Fibroblast of lung (primary cell): Measurements from ENCODE around the gene IMPDH1. TPM values are rescaled to one million over a fixed set of nuclear protein-coding genes. Genes with fewer than 3 reads are reported as not detected.

Experiments used
- DNase-seq, 2 donors: peaks; one replicate each; pipeline versions ENCODE4 v3.0.0 to v3.0.0-alpha.2; 2010; ENCODE audit warnings: low read depth in 2 of 2
- H2AFZ ChIP-seq: 2 replicates; pipeline ENCODE4 v1.5.1; 2012; ENCODE audit warnings: low read length, control low read depth, inconsistent platforms
- H3K27ac ChIP-seq: 2 replicates; pipeline ENCODE4 v1.5.1; 2011; ENCODE audit warnings: low read length, control low read depth; ENCODE audit not compliant: insufficient read depth
- H3K27me3 ChIP-seq: 2 replicates; pipeline ENCODE4 v1.5.1; 2011; ENCODE audit warnings: mild to moderate bottlenecking, low read length; ENCODE audit not compliant: control insufficient read depth, insufficient read depth
- H3K36me3 ChIP-seq: 2 replicates; pipeline ENCODE4 v1.5.1; 2011; ENCODE audit warnings: low read length; ENCODE audit not compliant: control insufficient read depth, insufficient read depth
- H3K4me1 ChIP-seq: 2 replicates; pipeline ENCODE4 v1.5.1; 2011; ENCODE audit warnings: low read length; ENCODE audit not compliant: control insufficient read depth, insufficient read depth; ENCODE audit errors: extremely low read depth
- H3K4me2 ChIP-seq: 2 replicates; pipeline ENCODE4 v1.5.1; 2011; ENCODE audit warnings: low read length, control low read depth; ENCODE audit not compliant: insufficient read depth; ENCODE audit errors: extremely low read depth
- H3K4me3 ChIP-seq, 4 experiments: fragments of 200-600 bp in 1 of 4; sonication (generic) in 1 of 4; replicated peaks in 1 of 4; 2 replicates each; pipeline ENCODE4 v1.5.1; 2011 to 2016; ENCODE audit warnings: low read length in 4 of 4, low read depth in 3 of 4, mild to moderate bottlenecking in 3 of 4, control low read depth in 2 of 4, inconsistent platforms in 1 of 4, mixed read lengths in 1 of 4; ENCODE audit not compliant: insufficient read depth in 1 of 4; ENCODE audit errors: control extremely low read depth in 1 of 4
- H3K79me2 ChIP-seq: 2 replicates; pipeline ENCODE4 v1.5.1; 2012; ENCODE audit warnings: mild to moderate bottlenecking, low read length, inconsistent platforms; ENCODE audit not compliant: control insufficient read depth, insufficient read depth
- H3K9ac ChIP-seq: 2 replicates; pipeline ENCODE4 v1.5.1; 2011; ENCODE audit warnings: mild to moderate bottlenecking, low read length, control low read depth; ENCODE audit not compliant: insufficient read depth
- H3K9me3 ChIP-seq: 2 replicates; pipeline ENCODE4 v1.5.1; 2012; ENCODE audit warnings: low read depth, low read length; ENCODE audit not compliant: control insufficient read depth, insufficient read depth
- H4K20me1 ChIP-seq: 2 replicates; pipeline ENCODE4 v1.5.1; 2011; ENCODE audit warnings: low read length; ENCODE audit not compliant: control insufficient read depth, insufficient read depth; ENCODE audit errors: extremely low read depth
- EZH2 ChIP-seq: IDR thresholded peaks from 2 replicates; pipeline ENCODE4 v1.5.1; 2012; ENCODE audit warnings: low read length, control low read depth, mild to moderate bottlenecking; ENCODE audit errors: missing control alignments
- polyA plus RNA-seq, 2 donors: library from polyadenylated mRNA; depleted of rRNA in 1 of 2; stranded (reverse) in 1 of 2; unstranded in 1 of 2; fragments of >200 nt; gene quantifications; 2 replicates each; pipeline ENCODE4 v1.2.1, GENCODE V29; 2011 to 2012; ENCODE audit warnings: missing spikeins in 1 of 2
- total RNA-seq: library from RNA; depleted of rRNA; stranded (reverse); fragments of >200 nt; gene quantifications from 2 replicates; pipeline ENCODE4 v1.2.1, GENCODE V29; 2014
- TF ChIP-seq, protein P1 (sequence below), 2 donors: IDR thresholded peaks in 1 of 2; conservative IDR thresholded peaks in 1 of 2; 1 replicate in 1 of 2; 2 replicates in 1 of 2; pipeline ENCODE4 v1.5.1; 2011 to 2012; ENCODE audit warnings: low read length in 2 of 2, control low read depth in 1 of 2, inconsistent platforms in 1 of 2, low read depth in 1 of 2, mild to moderate bottlenecking in 1 of 2

Gene IMPDH1
- total and polyA plus RNA-seq, 2 donors (not counting 1 experiment from before 2014, with no cell fraction given) = 30.2 to 56.5 TPM

DNA sequence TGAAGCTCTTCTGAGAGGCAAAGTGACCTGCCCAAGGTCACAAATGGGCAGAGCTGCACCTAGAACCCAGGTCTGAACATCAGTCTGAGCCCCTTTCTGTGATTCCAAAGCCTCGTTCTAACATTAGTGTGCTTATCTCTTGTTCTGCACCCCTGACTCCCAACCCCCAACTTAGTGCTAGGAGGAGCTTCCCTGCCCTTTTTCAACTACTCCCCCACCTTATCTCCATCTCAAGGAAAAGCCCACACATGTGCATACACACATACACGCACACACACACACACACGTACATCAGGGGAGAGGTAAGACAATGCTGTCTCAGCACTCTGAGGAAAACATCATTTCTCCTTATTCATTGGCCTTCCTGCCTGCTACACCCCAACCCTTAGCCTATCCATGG is 56.6 kb downstream of the IMPDH1 start:
- DNase-seq = no peak
- Histone ChIP-seq H2AFZ (no peak overlapping the region), H3K9ac (no peak overlapping the region), H3K4me2 (no peak overlapping the region), H3K4me1 (no peaks in the 10 kb centered on the region), H3K36me3 (no peaks in the 10 kb centered on the region), H3K27me3 (peaks cover 58% of the 10 kb centered on the region), H3K79me2 (no peaks in the 10 kb centered on the region), H4K20me1 (no peaks in the 10 kb centered on the region), H3K4me3 (no peak overlapping the region), H3K9me3 (no peaks in the 10 kb centered on the region), H3K27ac (no peak overlapping the region)
- no peak for TF ChIP-seq EZH2
- TF ChIP-seq, protein P1, sequence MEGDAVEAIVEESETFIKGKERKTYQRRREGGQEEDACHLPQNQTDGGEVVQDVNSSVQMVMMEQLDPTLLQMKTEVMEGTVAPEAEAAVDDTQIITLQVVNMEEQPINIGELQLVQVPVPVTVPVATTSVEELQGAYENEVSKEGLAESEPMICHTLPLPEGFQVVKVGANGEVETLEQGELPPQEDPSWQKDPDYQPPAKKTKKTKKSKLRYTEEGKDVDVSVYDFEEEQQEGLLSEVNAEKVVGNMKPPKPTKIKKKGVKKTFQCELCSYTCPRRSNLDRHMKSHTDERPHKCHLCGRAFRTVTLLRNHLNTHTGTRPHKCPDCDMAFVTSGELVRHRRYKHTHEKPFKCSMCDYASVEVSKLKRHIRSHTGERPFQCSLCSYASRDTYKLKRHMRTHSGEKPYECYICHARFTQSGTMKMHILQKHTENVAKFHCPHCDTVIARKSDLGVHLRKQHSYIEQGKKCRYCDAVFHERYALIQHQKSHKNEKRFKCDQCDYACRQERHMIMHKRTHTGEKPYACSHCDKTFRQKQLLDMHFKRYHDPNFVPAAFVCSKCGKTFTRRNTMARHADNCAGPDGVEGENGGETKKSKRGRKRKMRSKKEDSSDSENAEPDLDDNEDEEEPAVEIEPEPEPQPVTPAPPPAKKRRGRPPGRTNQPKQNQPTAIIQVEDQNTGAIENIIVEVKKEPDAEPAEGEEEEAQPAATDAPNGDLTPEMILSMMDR (conservative IDR thresholded peaks at IDR 0.05 in 1 of 2, IDR thresholded peaks at IDR 0.05 in 1 of 2; ENCODE audit: low read depth in 1 of 2, low read length in 2 of 2) = no peak

DNA sequence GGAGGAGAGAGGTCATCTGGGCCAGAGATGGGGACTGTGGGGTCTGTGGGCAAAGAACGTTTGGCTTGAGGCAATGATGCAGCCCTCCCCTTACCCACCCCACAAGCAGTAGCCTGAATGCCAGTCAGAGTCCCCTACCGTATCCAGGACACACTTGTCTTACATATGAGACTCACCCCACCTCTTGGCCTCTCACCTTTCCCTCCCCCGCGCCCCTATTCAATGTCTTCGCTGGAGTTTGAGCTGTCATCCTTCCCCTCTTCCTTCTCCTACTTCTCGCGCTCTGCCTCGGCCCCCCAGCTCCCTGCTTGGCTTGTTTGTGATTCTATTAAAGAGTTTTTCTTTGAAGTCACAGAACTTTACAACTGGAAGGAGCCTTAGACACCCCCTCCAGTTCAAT is 57.1 kb downstream of the IMPDH1 start:
- H3K9me3 ChIP-seq = no peaks in the 10 kb centered on the region
- H4K20me1 ChIP-seq = no peaks in the 10 kb centered on the region
- H3K27me3 ChIP-seq = peaks cover 57% of the 10 kb centered on the region
- no peak overlapping the region for H3K4me3 ChIP-seq
- no peaks in the 10 kb centered on the region for H3K36me3 ChIP-seq
- no peak overlapping the region for H3K9ac ChIP-seq
- no peaks in the 10 kb centered on the region for H3K4me1 ChIP-seq
- no peak overlapping the region for H3K27ac ChIP-seq
- H3K4me2 ChIP-seq = no peak overlapping the region
- DNase-seq = no peak
- H2AFZ ChIP-seq = no peak overlapping the region
- TF ChIP-seq, protein P1 (conservative IDR thresholded peaks at IDR 0.05 in 1 of 2, IDR thresholded peaks at IDR 0.05 in 1 of 2; ENCODE audit: low read depth in 1 of 2, low read length in 2 of 2) = no peak
- no peak for TF ChIP-seq EZH2
- H3K79me2 ChIP-seq = no peaks in the 10 kb centered on the region

DNA sequence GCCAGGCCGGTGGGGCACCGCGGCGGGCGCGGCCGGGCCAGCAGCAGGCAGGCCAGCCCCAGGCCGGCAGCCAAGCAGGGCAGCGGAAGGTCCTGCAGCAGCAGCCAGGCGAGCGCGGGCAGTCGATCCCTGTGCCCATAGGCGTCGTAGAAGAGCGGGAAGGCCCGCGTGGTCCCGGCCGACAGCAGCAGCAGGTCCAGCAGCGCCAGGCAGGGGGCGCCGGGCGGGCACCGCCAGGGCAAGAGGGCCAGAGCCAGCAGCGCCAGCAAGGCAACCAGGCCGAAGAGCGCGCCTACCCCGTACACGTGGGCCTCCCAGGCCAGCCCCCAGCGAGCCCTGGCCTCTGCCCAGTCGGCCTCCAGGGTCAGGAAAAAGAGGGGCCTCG is 57.6 kb downstream of the IMPDH1 start:
- Histone ChIP-seq H3K36me3 (no peaks in the 10 kb centered on the region), H3K4me2 (no peak overlapping the region), H3K4me1 (no peaks in the 10 kb centered on the region), H3K79me2 (no peaks in the 10 kb centered on the region), H3K27me3 (peaks cover 53% of the 10 kb centered on the region), H4K20me1 (no peaks in the 10 kb centered on the region), H3K4me3 (no peak overlapping the region), H3K27ac (no peak overlapping the region), H3K9me3 (no peaks in the 10 kb centered on the region), H3K9ac (no peak overlapping the region), H2AFZ (no peak overlapping the region)
- TF ChIP-seq EZH2 = no peak
- TF ChIP-seq, protein P1 (conservative IDR thresholded peaks at IDR 0.05 in 1 of 2, IDR thresholded peaks at IDR 0.05 in 1 of 2; ENCODE audit: low read depth in 1 of 2, low read length in 2 of 2) = peak; percentile 24 to 40
- DNase-seq = peak; percentile 26 to 45
